GM19099 (cell line): Measurements from ENCODE around the gene PRKCE.

Experiments
- POLR2A ChIP-seq: IDR thresholded peaks from 3 replicates; pipeline ENCODE4 v1.6.1; 2011; ENCODE audit warnings: low read depth; ENCODE audit not compliant: insufficient read length; ENCODE audit errors: extremely low read depth

PRKCE gene

GRCh38 chr2:45895241-45895861 is 243.9 kb downstream of the PRKCE start:
- TF ChIP-seq POLR2A, result no peak

- TF ChIP-seq POLR2A, result no peak
Observed at GRCh38 chr2:45896311-45896710, 244.8 kb downstream of the PRKCE start.

GRCh38 chr2:45897842-45898241 is 246.4 kb downstream of the PRKCE start:
- TF ChIP-seq POLR2A, result no peak

GRCh38 chr2:45898819-45899218 is 247.3 kb downstream of the PRKCE start:
- TF ChIP-seq POLR2A, result no peak

- no peak for TF ChIP-seq POLR2A
Observed at GRCh38 chr2:45899926-45900325, 248.5 kb downstream of the PRKCE start.

GRCh38 chr2:45901468-45902032 is 250.1 kb downstream of the PRKCE start:
- no peak for TF ChIP-seq POLR2A

- TF ChIP-seq POLR2A, result no peak
Observed at GRCh38 chr2:45902380-45902779, 250.9 kb downstream of the PRKCE start.

- TF ChIP-seq POLR2A, result no peak
Observed at GRCh38 chr2:45902781-45903375, 251.4 kb downstream of the PRKCE start.

GRCh38 chr2:45904267-45904945 is 252.9 kb downstream of the PRKCE start:
- no peak for TF ChIP-seq POLR2A

- no peak for TF ChIP-seq POLR2A
Observed at GRCh38 chr2:45904946-45905631, 253.6 kb downstream of the PRKCE start.

- no peak for TF ChIP-seq POLR2A
Observed at GRCh38 chr2:45905632-45905958, 254.1 kb downstream of the PRKCE start.

GRCh38 chr2:45907592-45907991 is 256.1 kb downstream of the PRKCE start:
- no peak for TF ChIP-seq POLR2A

- TF ChIP-seq POLR2A, result no peak
Observed at GRCh38 chr2:45908316-45909170, 257.1 kb downstream of the PRKCE start.

- no peak for TF ChIP-seq POLR2A
Observed at GRCh38 chr2:45909171-45909565, 257.7 kb downstream of the PRKCE start.
